Smooth muscle cell (in vitro differentiated cells): Measurements from ENCODE around the gene REEP2. TPM values are rescaled to one million over a fixed set of nuclear protein-coding genes. Genes with fewer than 3 reads are reported as not detected.

Experiments used
- DNase-seq: peaks from one replicate; lab custom pipeline; 2025; ENCODE audit not compliant: unreplicated experiment; lab: John Stamatoyannopoulos, UW
- H2AFZ ChIP-seq: fragments of 200-600 bp; sonication (generic); 2 replicates; pipeline ENCODE4 v1.6.0; 2016; ENCODE audit warnings: antibody characterized with exemption, low read depth, mild to moderate bottlenecking
- H3F3A ChIP-seq: fragments of 200-600 bp; sonication (generic); 2 replicates; pipeline ENCODE4 v1.6.0; 2017; ENCODE audit warnings: antibody characterized with exemption, low read depth
- H3K27ac ChIP-seq: fragments of 200-600 bp; sonication (generic); 2 replicates; pipeline ENCODE4 v1.5.1; 2016; ENCODE audit warnings: low read depth, mild to moderate bottlenecking
- H3K27me3 ChIP-seq: fragments of 200-600 bp; sonication (generic); 2 replicates; pipeline ENCODE4 v1.6.1; 2016; ENCODE audit warnings: low read depth, mild to moderate bottlenecking
- H3K36me3 ChIP-seq: fragments of 200-600 bp; sonication (generic); 2 replicates; pipeline ENCODE4 v1.5.1; 2016; ENCODE audit warnings: low read depth
- H3K4me1 ChIP-seq: fragments of 200-600 bp; sonication (generic); 2 replicates; pipeline ENCODE4 v1.5.1; 2016; ENCODE audit warnings: low read depth
- H3K4me2 ChIP-seq: fragments of 200-600 bp; sonication (generic); 2 replicates; pipeline ENCODE4 v1.6.0; 2016; ENCODE audit warnings: mild to moderate bottlenecking
- H3K4me3 ChIP-seq: fragments of 200-600 bp; sonication (generic); 2 replicates; pipeline ENCODE4 v1.5.1; 2016; ENCODE audit warnings: mild to moderate bottlenecking
- H3K79me2 ChIP-seq: fragments of 200-600 bp; sonication (generic); 2 replicates; pipeline ENCODE4 v1.6.0; 2016; ENCODE audit warnings: low read depth, mild to moderate bottlenecking
- H3K9ac ChIP-seq: fragments of 200-600 bp; sonication (generic); 2 replicates; pipeline ENCODE4 v1.6.0; 2016; ENCODE audit warnings: low read depth
- H3K9me3 ChIP-seq: fragments of 200-600 bp; sonication (generic); replicated peaks from 2 replicates; pipeline ENCODE4 v1.5.1; 2016; ENCODE audit warnings: low read depth
- H4K20me1 ChIP-seq: fragments of 200-600 bp; sonication (generic); 2 replicates; pipeline ENCODE4 v1.6.0; 2016; ENCODE audit warnings: low read depth
- CTCF ChIP-seq: fragments of 200-600 bp; sonication (generic); IDR thresholded peaks from 2 replicates; pipeline ENCODE4 v1.5.1; 2017; ENCODE audit warnings: borderline replicate concordance, mild to moderate bottlenecking, antibody characterized with exemption; ENCODE audit not compliant: insufficient read depth, poor library complexity, severe bottlenecking
- WGBS: methylation state at CpG from one replicate; pipeline ENCODE4 v1.1.7; 2016; ENCODE audit warnings: low lambda C conversion rate; 5-methylcytosine and 5-hydroxymethylcytosine counted together
- polyA plus RNA-seq: library from polyadenylated mRNA; unstranded; fragments of >200 nt; fragmentation: Nextera tagmentation; extraction: Ambion mirVana; gene quantifications from 2 replicates; pipeline ENCODE4 v1.2.1, GENCODE V29; 2016
- total RNA-seq: library from RNA; depleted of rRNA; stranded (reverse); fragments of >200 nt; gene quantifications from 2 replicates; pipeline ENCODE4 v1.2.3, GENCODE V29; 2014

REEP2 gene
- total and polyA plus RNA-seq, 2 experiments from 2014 or later: 4.0 to 5.4 TPM

- Histone ChIP-seq H4K20me1 (peaks cover 42% of the 10 kb centered on the region), H3K27ac (peak overlapping the region; percentile 96), H3F3A (peaks cover 30% of the 10 kb centered on the region), H3K36me3 (peaks cover 4% of the 10 kb centered on the region), H3K4me1 (peaks cover 7% of the 10 kb centered on the region), H3K9me3 (no peaks in the 10 kb centered on the region), H3K27me3 (no peaks in the 10 kb centered on the region), H3K79me2 (peaks cover 9% of the 10 kb centered on the region), H2AFZ (no peak overlapping the region), H3K9ac (peak overlapping the region; percentile 88), H3K4me2 (peak overlapping the region; percentile 92), H3K4me3 (peak overlapping the region; percentile 79)
- peak; percentile 99 for DNase-seq
- peak; percentile 2 for TF ChIP-seq CTCF
- under 1% methylated on average over 52 of the region's 64 CpGs for WGBS
Measured at GRCh38 chr5:138464388-138465260, 25.8 kb downstream of the REEP2 start.

GRCh38 chr5:138465261-138466124 is 26.6 kb downstream of the REEP2 start, which contains the start of gene EGR1:
EGR1 (plus strand) TSS chr5:138465479; CDS start chr5:138465762, 283 bp downstream.
- Histone ChIP-seq H3K27me3 (no peaks in the 10 kb centered on the region), H3K4me2 (peak within 1 kb of the TSS; percentile 92), H3K4me1 (peaks cover 7% of the 10 kb centered on the region), H3K27ac (peak within 1 kb of the TSS; percentile 96), H3K36me3 (peaks cover 4% of the 10 kb centered on the region), H3K4me3 (peak within 1 kb of the TSS; percentile 79), H3K9ac (peak within 1 kb of the TSS; percentile 88), H3K79me2 (peaks cover 9% of the 10 kb centered on the region), H4K20me1 (peaks cover 45% of the 10 kb centered on the region), H3K9me3 (no peaks in the 10 kb centered on the region), H2AFZ (no peak within 1 kb of the TSS), H3F3A (peaks cover 30% of the 10 kb centered on the region)
- no peak for TF ChIP-seq CTCF
- peak; percentile 99 for DNase-seq
- 1% methylated on average over 70 of the region's 85 CpGs for WGBS

- Histone ChIP-seq H3K79me2 (peaks cover 9% of the 10 kb centered on the region), H3K27ac (peak overlapping the region; percentile 29), H2AFZ (no peak overlapping the region), H3K9me3 (no peaks in the 10 kb centered on the region), H3K27me3 (no peaks in the 10 kb centered on the region), H3K9ac (peak overlapping the region; percentile 84), H4K20me1 (peaks cover 45% of the 10 kb centered on the region), H3K4me1 (peaks cover 7% of the 10 kb centered on the region), H3F3A (peaks cover 30% of the 10 kb centered on the region), H3K4me3 (peak overlapping the region; percentile 79), H3K36me3 (peaks cover 4% of the 10 kb centered on the region), H3K4me2 (peak overlapping the region; percentile 88)
- 33% methylated on average over 39 of the region's 39 CpGs for WGBS
- no peak for DNase-seq
- TF ChIP-seq CTCF: no peak
Measured at GRCh38 chr5:138466125-138466899, 27.5 kb downstream of the REEP2 start.
